ENCODE data around the gene KDM4C.

DNA sequence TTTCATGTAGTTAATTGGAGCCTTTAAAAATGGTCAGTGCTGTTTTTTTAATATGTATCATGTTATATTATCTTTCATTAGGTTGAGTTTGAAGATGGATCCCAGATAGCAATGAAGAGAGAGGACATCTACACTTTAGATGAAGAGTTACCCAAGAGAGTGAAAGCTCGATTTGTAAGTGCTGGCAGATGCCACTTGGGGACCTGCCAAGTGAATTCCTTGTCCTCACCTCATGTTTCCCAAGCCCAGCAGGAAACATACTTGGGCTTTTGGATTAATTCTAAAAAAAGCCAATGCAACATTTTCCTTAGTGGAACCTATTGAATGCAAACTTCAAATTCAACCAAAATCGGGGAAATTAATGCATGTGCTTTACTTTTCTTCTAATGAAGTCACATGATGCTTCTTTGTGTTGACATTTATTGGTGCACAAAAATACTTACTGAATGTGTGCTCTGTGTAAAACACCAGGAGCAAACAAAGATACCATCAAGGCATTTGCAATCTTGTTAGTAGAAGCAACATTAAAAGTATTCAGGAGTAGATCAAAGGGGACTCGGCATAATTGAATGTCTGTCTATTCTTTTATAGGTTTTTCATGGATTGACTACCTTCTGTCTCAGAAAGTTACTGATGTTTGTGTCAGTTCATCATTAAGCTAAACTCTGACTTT, 412.1 kb downstream of the KDM4C start:
- TF ChIP-seq, protein P1, sequence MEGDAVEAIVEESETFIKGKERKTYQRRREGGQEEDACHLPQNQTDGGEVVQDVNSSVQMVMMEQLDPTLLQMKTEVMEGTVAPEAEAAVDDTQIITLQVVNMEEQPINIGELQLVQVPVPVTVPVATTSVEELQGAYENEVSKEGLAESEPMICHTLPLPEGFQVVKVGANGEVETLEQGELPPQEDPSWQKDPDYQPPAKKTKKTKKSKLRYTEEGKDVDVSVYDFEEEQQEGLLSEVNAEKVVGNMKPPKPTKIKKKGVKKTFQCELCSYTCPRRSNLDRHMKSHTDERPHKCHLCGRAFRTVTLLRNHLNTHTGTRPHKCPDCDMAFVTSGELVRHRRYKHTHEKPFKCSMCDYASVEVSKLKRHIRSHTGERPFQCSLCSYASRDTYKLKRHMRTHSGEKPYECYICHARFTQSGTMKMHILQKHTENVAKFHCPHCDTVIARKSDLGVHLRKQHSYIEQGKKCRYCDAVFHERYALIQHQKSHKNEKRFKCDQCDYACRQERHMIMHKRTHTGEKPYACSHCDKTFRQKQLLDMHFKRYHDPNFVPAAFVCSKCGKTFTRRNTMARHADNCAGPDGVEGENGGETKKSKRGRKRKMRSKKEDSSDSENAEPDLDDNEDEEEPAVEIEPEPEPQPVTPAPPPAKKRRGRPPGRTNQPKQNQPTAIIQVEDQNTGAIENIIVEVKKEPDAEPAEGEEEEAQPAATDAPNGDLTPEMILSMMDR (CRISPR knock-in tag; IDR thresholded peaks at IDR 0.05), result no peak
- TF ChIP-seq KAT7 (CRISPR knock-in tag; IDR thresholded peaks at IDR 0.05; ENCODE audit: borderline replicate concordance) (no peak), ZSCAN29 (CRISPR knock-in tag; conservative IDR thresholded peaks at IDR 0.05) (no peak), MAFK (conservative IDR thresholded peaks at IDR 0.05 in 1 of 2, IDR thresholded peaks at IDR 0.05 in 1 of 2; ENCODE audit: low read length in 2 of 2) (no peak), ZNF709 (CRISPR knock-in tag; IDR thresholded peaks at IDR 0.05) (no peak), MTF2 (CRISPR knock-in tag; IDR thresholded peaks at IDR 0.05; ENCODE audit: borderline replicate concordance) (no peak), SP1 (IDR thresholded peaks at IDR 0.05) (no peak), SP1 (CRISPR knock-in tag; IDR thresholded peaks at IDR 0.05) (no peak), SP140L (CRISPR knock-in tag; IDR thresholded peaks at IDR 0.05; ENCODE audit: borderline replicate concordance) (no peak)
- TF ChIP-seq, protein P2, sequence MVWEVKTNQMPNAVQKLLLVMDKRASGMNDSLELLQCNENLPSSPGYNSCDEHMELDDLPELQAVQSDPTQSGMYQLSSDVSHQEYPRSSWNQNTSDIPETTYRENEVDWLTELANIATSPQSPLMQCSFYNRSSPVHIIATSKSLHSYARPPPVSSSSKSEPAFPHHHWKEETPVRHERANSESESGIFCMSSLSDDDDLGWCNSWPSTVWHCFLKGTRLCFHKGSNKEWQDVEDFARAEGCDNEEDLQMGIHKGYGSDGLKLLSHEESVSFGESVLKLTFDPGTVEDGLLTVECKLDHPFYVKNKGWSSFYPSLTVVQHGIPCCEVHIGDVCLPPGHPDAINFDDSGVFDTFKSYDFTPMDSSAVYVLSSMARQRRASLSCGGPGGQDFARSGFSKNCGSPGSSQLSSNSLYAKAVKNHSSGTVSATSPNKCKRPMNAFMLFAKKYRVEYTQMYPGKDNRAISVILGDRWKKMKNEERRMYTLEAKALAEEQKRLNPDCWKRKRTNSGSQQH (CRISPR knock-in tag; IDR thresholded peaks at IDR 0.05; ENCODE audit: low read depth), result no peak
